Hepatocyte (in vitro differentiated cells): ENCODE data around the gene CHD5.

Experiments used
- EZH2 ChIP-seq: fragments of 200-600 bp; sonication (generic); IDR thresholded peaks from 2 replicates; pipeline ENCODE4 v1.6.1; 2016; ENCODE audit warnings: antibody characterized with exemption, mild to moderate bottlenecking, borderline replicate concordance
- TF ChIP-seq, protein P1 (sequence below): fragments of 200-600 bp; sonication (generic); IDR thresholded peaks from 2 replicates; pipeline ENCODE4 v1.5.1; 2016; ENCODE audit warnings: antibody characterized with exemption, mild to moderate bottlenecking; ENCODE audit not compliant: poor library complexity

DNA sequence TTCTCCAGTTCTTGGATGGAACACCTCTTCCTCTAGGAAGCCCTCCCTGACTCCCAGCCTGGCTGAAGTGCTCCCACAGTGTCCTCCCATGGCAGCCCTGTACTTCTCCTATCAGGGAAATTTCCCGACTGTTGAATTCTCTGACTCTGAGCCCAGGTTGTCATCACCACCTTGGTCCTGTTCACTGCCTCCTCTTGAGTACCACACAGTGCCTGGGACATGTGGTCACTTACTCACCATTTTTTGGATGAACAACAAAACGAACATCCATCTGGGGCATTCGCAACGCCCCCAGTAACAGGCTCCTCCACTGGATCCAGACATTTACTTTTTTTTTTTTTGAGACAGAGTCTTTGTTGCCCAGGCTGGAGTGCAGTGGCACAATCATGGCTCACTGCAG lies 37.4 kb downstream of the CHD5 start:
- TF ChIP-seq, protein P1, sequence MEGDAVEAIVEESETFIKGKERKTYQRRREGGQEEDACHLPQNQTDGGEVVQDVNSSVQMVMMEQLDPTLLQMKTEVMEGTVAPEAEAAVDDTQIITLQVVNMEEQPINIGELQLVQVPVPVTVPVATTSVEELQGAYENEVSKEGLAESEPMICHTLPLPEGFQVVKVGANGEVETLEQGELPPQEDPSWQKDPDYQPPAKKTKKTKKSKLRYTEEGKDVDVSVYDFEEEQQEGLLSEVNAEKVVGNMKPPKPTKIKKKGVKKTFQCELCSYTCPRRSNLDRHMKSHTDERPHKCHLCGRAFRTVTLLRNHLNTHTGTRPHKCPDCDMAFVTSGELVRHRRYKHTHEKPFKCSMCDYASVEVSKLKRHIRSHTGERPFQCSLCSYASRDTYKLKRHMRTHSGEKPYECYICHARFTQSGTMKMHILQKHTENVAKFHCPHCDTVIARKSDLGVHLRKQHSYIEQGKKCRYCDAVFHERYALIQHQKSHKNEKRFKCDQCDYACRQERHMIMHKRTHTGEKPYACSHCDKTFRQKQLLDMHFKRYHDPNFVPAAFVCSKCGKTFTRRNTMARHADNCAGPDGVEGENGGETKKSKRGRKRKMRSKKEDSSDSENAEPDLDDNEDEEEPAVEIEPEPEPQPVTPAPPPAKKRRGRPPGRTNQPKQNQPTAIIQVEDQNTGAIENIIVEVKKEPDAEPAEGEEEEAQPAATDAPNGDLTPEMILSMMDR: no peak
- TF ChIP-seq EZH2: no peak
